GM12878 (cell line): Measurements from ENCODE around the gene ANO6. TPM values are rescaled to one million over a fixed set of nuclear protein-coding genes. Genes with fewer than 3 reads are reported as not detected.
A peak's percentile ranks its signal among the peaks of the same experiment; 100 is the strongest.

Experiments used
- ATAC-seq: fragments of 200-7000 bp; cut with Tn5 transposase; 3 replicates; pipeline ENCODE4 v1.9.1; 2020; ENCODE audit warnings: mild to moderate bottlenecking, moderate library complexity
- BruUV-seq: library from RNA; stranded (reverse); fragments of 400-500 nt; replicated peaks from 2 replicates; lab custom pipeline; 2021; lab: Mats Ljungman, UMichigan
- CTCF ChIA-PET: fragments of 300-600 bp; sonication (Branson Sonifier 250); formaldehyde crosslinking; extraction: SDS; loops from one replicate; lab custom pipeline; 2021; ENCODE audit warnings: inconsistent platforms; lab: Yijun Ruan, JAX
- POLR2A ChIA-PET: fragments of 350-600 bp; formaldehyde crosslinking; extraction: SDS; loops from one replicate; lab custom pipeline; 2021; ENCODE audit warnings: inconsistent platforms; lab: Charles Lee
- RAD21 ChIA-PET: fragments of 300-600 bp; sonication (Branson Sonifier 250); formaldehyde crosslinking; loops from one replicate; lab custom pipeline; 2023; ENCODE audit warnings: antibody characterized with exemption; ENCODE audit not compliant: unreplicated experiment; lab: Charles Lee
- SMC1A ChIA-PET: fragments of 300-600 bp; sonication (Branson Sonifier 250); formaldehyde crosslinking; loops from one replicate; lab custom pipeline; 2023; ENCODE audit not compliant: unreplicated experiment, uncharacterized antibody; lab: Charles Lee
- DNase-seq: peaks from one replicate; pipeline ENCODE4 v3.0.0-alpha.2; 2011; ENCODE audit warnings: low read depth, low spot score
- FAIRE-seq: peaks from 3 replicates; lab custom pipeline; 2011; peaks lifted over from hg19 to GRCh38; lab: Jason Lieb, UNC
- H2AFZ ChIP-seq: 2 replicates; pipeline ENCODE4 v1.6.0; 2011; ENCODE audit warnings: low read depth, low read length, control low read depth; ENCODE audit not compliant: control insufficient read depth
- H3K27ac ChIP-seq: 2 replicates; pipeline ENCODE4 v1.5.1; 2011; ENCODE audit warnings: control low read depth; ENCODE audit not compliant: control insufficient read depth, insufficient read depth
- H3K27me3 ChIP-seq, 2 experiments: replicated peaks in 1 of 2; 2 replicates each; pipeline versions ENCODE4 v1.6.0 to v1.6.1; 2011; ENCODE audit warnings: low read length in 1 of 2; ENCODE audit not compliant: control insufficient read depth in 2 of 2, insufficient read depth in 2 of 2
- H3K36me3 ChIP-seq, 2 experiments: 2 replicates each; pipeline ENCODE4 v1.5.1; 2011; ENCODE audit warnings: low read length in 1 of 2; ENCODE audit not compliant: control insufficient read depth in 2 of 2, insufficient read depth in 2 of 2
- H3K4me1 ChIP-seq: 2 replicates; pipeline ENCODE4 v1.6.1; 2011; ENCODE audit warnings: mild to moderate bottlenecking, low read length, moderate library complexity, mixed read lengths; ENCODE audit not compliant: control insufficient read depth, insufficient read depth
- H3K4me2 ChIP-seq: 2 replicates; pipeline ENCODE4 v1.6.0; 2011; ENCODE audit warnings: control low read depth; ENCODE audit not compliant: control insufficient read depth, insufficient read depth
- H3K4me3 ChIP-seq: fragments of 200-600 bp; sonication (generic); 2 replicates; pipeline ENCODE4 v1.5.1; 2016
- H3K79me2 ChIP-seq: 2 replicates; pipeline ENCODE4 v1.6.0; 2011; ENCODE audit warnings: low read length; ENCODE audit not compliant: control insufficient read depth, insufficient read depth
- H3K9ac ChIP-seq: 2 replicates; pipeline ENCODE4 v1.8.0; 2011; ENCODE audit warnings: low read length, control low read depth, mixed read lengths; ENCODE audit not compliant: control insufficient read depth, insufficient read depth
- H3K9me3 ChIP-seq: replicated peaks from 3 replicates; pipeline ENCODE4 v1.5.1; 2011; ENCODE audit warnings: mild to moderate bottlenecking, low read length; ENCODE audit not compliant: control insufficient read depth, insufficient read depth
- H4K20me1 ChIP-seq: 2 replicates; pipeline ENCODE4 v1.6.0; 2011; ENCODE audit not compliant: control insufficient read depth, insufficient read depth
- BCL11A ChIP-seq: IDR thresholded peaks from 2 replicates; pipeline ENCODE4 v1.6.1; 2011; ENCODE audit warnings: low read depth, low read length
- EZH2 ChIP-seq: IDR thresholded peaks from 2 replicates; pipeline ENCODE4 v1.6.1; 2012; ENCODE audit warnings: low read depth, mild to moderate bottlenecking, control low read depth, inconsistent platforms, low read length, borderline replicate concordance; ENCODE audit not compliant: control insufficient read depth
- FOXM1 ChIP-seq: IDR thresholded peaks from 2 replicates; pipeline ENCODE4 v1.6.1; 2012; ENCODE audit warnings: low read depth, mild to moderate bottlenecking, inconsistent platforms, low read length, moderate library complexity
- MLLT1 ChIP-seq: fragments of 450-650 bp; IDR thresholded peaks from 2 replicates; pipeline ENCODE4 v1.6.1; 2016; ENCODE audit warnings: mild to moderate bottlenecking
- NR2C1 ChIP-seq: fragments of 450-650 bp; IDR thresholded peaks from 2 replicates; pipeline ENCODE4 v1.6.1; 2017; ENCODE audit warnings: antibody characterized with exemption, mild to moderate bottlenecking, moderate library complexity
- RAD51 ChIP-seq: fragments of 450-650 bp; IDR thresholded peaks from 2 replicates; pipeline ENCODE4 v1.6.1; 2016; ENCODE audit warnings: moderate library complexity, mild to moderate bottlenecking, inconsistent platforms
- SRF ChIP-seq, 2 experiments: IDR thresholded peaks; 2 replicates each; pipeline ENCODE4 v1.6.1; 2011; ENCODE audit warnings: low read depth in 2 of 2, low read length in 2 of 2, mild to moderate bottlenecking in 1 of 2, moderate library complexity in 1 of 2
- WGBS: methylation state at CpG from one replicate; pipeline ENCODE4 v1.1.6; 2016; ENCODE audit warnings: low lambda C conversion rate; ENCODE audit not compliant: insufficient replicate concordance, insufficient coverage; ENCODE audit errors: missing lambda C conversion rate; 5-methylcytosine and 5-hydroxymethylcytosine counted together
- in situ Hi-C: fragments of 300-500 bp; cut with MboI; formaldehyde crosslinking; loops from 9 replicates; pipeline ENCODE4 v1.14.3; 2018; ENCODE audit warnings: mixed read lengths
- intact Hi-C: fragments of 100-400 bp; cut with micrococcal nuclease; formaldehyde crosslinking; loops from one replicate; pipeline ENCODE4 v1.14.2; 2022; ENCODE audit not compliant: unreplicated experiment
- polyA plus RNA-seq, 11 experiments: library from polyadenylated mRNA; depleted of rRNA in 4 of 11; unstranded in 6 of 11; stranded (reverse) in 5 of 11; fragments of >200 nt; fragmentation: Nextera tagmentation in 4 of 11; fragmentation: Illumina TruSeq in 1 of 11; extraction: Ambion mirVana in 4 of 11; extraction: Trizol in 1 of 11; gene quantifications; 1 replicate in 1 of 11; 2 replicates in 10 of 11; pipeline versions ENCODE4 v1.2.1 to v1.2.3, GENCODE V29; 2011 to 2016; ENCODE audit warnings: inconsistent platforms in 2 of 11, missing spikeins in 2 of 11, low read depth in 1 of 11
- total RNA-seq, 4 experiments: library from RNA; depleted of rRNA in 3 of 4; stranded (reverse); fragments of >200 nt in 3 of 4; fragmentation: Illumina TruSeq in 1 of 4; extraction: Trizol in 1 of 4; gene quantifications; 2 replicates each; pipeline versions ENCODE4 v1.2.1 to v1.2.3, GENCODE V29; 2013 to 2021
- TF ChIP-seq, protein P1 (sequence below): fragments of 450-650 bp; formaldehyde crosslinking; IDR thresholded peaks from 2 replicates; pipeline ENCODE4 v1.4.0; 2020; ENCODE audit warnings: mild to moderate bottlenecking, moderate library complexity

Gene ANO6
- total and polyA plus RNA-seq, 10 of the 15 experiments (the other 5 are each of a cell fraction or from before 2014, with no cell fraction given) = 4.6 to 30.3 (median 26.0) TPM

GRCh38 chr12:45224311-45224710, 8.4 kb downstream of the ANO6 start:
- POLR2A ChIA-PET = interaction anchor here (0.7 to 2.6 kb wide), 5 partner anchors 8 to 20 kb away, joined by 3 to 10 read pairs (median 4); partner anchors contain the start of gene ANO6
- TF ChIP-seq NR2C1 = no peak
- no peak for TF ChIP-seq SRF (IDR thresholded peaks at IDR 0.05; ENCODE audit: low read depth in 2 of 2, low read length in 2 of 2)
- no peak for TF ChIP-seq BCL11A
- TF ChIP-seq FOXM1 = no peak
- TF ChIP-seq MLLT1 = no peak
- no peak for TF ChIP-seq RAD51
- no peak for TF ChIP-seq EZH2
- TF ChIP-seq, protein P1, sequence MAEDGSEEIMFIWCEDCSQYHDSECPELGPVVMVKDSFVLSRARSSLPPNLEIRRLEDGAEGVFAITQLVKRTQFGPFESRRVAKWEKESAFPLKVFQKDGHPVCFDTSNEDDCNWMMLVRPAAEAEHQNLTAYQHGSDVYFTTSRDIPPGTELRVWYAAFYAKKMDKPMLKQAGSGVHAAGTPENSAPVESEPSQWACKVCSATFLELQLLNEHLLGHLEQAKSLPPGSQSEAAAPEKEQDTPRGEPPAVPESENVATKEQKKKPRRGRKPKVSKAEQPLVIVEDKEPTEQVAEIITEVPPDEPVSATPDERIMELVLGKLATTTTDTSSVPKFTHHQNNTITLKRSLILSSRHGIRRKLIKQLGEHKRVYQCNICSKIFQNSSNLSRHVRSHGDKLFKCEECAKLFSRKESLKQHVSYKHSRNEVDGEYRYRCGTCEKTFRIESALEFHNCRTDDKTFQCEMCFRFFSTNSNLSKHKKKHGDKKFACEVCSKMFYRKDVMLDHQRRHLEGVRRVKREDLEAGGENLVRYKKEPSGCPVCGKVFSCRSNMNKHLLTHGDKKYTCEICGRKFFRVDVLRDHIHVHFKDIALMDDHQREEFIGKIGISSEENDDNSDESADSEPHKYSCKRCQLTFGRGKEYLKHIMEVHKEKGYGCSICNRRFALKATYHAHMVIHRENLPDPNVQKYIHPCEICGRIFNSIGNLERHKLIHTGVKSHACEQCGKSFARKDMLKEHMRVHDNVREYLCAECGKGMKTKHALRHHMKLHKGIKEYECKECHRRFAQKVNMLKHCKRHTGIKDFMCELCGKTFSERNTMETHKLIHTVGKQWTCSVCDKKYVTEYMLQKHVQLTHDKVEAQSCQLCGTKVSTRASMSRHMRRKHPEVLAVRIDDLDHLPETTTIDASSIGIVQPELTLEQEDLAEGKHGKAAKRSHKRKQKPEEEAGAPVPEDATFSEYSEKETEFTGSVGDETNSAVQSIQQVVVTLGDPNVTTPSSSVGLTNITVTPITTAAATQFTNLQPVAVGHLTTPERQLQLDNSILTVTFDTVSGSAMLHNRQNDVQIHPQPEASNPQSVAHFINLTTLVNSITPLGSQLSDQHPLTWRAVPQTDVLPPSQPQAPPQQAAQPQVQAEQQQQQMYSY (CRISPR knock-in tag) = no peak
- intact Hi-C loops = no loop called here
- CTCF ChIA-PET = interaction anchor here (1.4 to 1.5 kb wide), 2 partner anchors 8 to 9 kb away, joined by 5 to 7 read pairs; partner anchors contain the start of gene ANO6
- SMC1A ChIA-PET = interaction anchor here (0.6 to 1.3 kb wide), 6 partner anchors 9 to 1742 kb away, joined by 3 to 6 read pairs (median 3); partner anchors contain the start of gene ANO6
- H3K9ac ChIP-seq = no peak overlapping the region
- in situ Hi-C loops = no loop called here
- ATAC-seq = peak; percentile 29
- no peaks in the 10 kb centered on the region for H3K9me3 ChIP-seq
- DNase-seq = no peak
- peaks cover 69% of the 10 kb centered on the region for H3K79me2 ChIP-seq
- 94% methylated on average over 1 of the region's 1 CpG for WGBS
- peak overlapping the region; percentile 47; the same call in 1 of the 2 replicates for H3K4me3 ChIP-seq
- BruUV-seq = no TSS peak
- H2AFZ ChIP-seq = no peak overlapping the region
- peak overlapping the region; percentile 83 for H3K4me2 ChIP-seq
- peaks cover 0 to 3% of the 10 kb centered on the region in 2 experiments; a peak in 1 of 4 replicates for H3K36me3 ChIP-seq
- peaks cover 11% of the 10 kb centered on the region for H3K4me1 ChIP-seq
- H3K27ac ChIP-seq = no peak overlapping the region; the same call in 1 of the 2 replicates
- no peaks in the 10 kb centered on the region for H3K27me3 ChIP-seq
- FAIRE-seq = no peak
- RAD21 ChIA-PET = interaction anchor here (1.7 kb wide), 1 partner anchor 9 kb away, joined by 9 read pairs; the partner anchor contains the start of gene ANO6
- no peaks in the 10 kb centered on the region for H4K20me1 ChIP-seq
